HG03159 (cell line): Measurements from ENCODE around the gene VRK2.

Experiments
- ATAC-seq: cut with Tn5 transposase; IDR thresholded peaks from one replicate; pipeline ENCODE4 v1.9.1; 2021; ENCODE audit warnings: mild to moderate bottlenecking, moderate library complexity; ENCODE audit not compliant: unreplicated experiment

The VRK2 gene

DNA sequence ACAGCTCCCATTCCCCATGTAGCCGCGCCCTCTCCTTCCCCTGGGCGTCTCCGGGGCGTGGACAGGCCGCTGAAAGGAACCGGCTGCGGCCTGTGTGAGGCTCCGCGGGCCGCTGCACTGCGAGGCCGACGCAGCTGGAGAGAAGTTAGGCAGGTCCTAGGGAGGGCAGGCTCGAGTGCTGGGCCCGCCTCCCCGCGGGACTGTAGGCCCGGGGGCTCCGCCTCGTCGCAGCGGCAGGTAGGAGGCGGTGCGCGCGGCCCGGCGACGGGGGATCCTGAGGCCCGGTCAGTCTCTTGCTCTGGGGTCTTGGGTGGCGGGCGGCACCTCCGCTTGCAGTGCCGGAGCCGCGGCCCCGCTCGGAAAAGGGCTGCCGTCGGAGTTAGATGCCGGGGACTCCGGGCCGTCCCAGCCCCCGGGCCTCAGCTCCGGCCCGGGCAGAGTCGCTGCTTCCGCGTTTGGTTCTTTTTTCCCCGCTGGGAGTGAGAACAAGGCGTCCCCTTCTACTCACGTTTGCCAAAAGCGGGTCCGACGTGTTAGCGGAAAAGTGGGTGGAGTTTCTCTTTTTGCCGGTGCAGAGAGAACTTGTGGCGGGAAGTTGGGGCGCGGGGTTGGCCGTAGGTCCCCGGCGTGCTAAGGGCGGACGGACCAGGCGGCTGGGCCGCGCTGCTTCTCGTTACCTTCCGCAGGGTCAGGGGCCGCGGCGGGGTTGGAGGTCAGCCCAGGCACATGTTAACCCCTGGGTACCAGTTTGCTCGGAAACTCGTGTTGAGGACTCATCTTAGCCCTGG is at the start of gene VRK2:
Gene VRK2, plus strand, starts transcription at position 222 of the 788 bp plus-strand sequence. CDS start 2,026 bp downstream, outside the sequence.
- peak; percentile 88 for ATAC-seq

DNA sequence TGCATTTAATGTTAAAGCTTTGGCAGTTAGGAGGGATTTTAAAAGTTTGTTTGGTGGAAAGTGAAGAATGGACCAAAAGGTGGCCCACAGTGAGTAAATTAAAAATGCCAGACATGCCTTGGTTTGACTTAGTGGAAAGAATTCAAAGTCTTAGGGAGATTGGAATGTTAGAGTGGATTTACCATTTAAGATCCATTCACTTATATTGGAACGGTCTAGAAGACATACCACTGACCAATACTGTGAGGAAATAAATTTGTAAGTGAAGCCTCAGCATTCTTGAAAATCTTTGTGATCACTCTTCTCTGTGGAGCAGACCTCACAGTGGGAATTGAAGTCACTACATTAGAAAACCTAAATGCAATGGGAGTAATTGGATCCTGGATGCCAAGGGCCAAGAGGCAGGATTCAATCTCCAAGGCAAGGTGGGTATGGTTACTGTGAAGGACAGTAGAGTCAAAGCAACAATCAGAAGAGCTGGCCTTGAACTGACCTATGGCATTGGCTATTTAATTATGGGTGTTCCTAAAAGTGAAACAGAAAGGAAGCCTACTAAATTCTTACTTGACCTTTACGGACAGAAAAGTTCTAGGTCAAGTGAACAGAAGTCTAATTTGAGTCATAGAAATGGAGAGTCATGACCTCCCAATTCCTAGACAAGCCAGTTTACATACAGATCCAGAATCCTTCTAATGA is 40.2 kb upstream of the VRK2 start:
- ATAC-seq = peak; percentile 66

GRCh38 chr2:58006952-58007284 is 39.7 kb upstream of the VRK2 start:
- ATAC-seq = peak; percentile 30

GRCh38 chr2:58010599-58010998 is 36.0 kb upstream of the VRK2 start:
- ATAC-seq = no peak

GRCh38 chr2:58019229-58019628 is 27.4 kb upstream of the VRK2 start:
- peak; percentile 52 for ATAC-seq

- no peak for ATAC-seq
Measured at GRCh38 chr2:58025150-58025933, 21.3 kb upstream of the VRK2 start.

GRCh38 chr2:58027029-58027428 is 19.6 kb upstream of the VRK2 start:
- no peak for ATAC-seq

DNA sequence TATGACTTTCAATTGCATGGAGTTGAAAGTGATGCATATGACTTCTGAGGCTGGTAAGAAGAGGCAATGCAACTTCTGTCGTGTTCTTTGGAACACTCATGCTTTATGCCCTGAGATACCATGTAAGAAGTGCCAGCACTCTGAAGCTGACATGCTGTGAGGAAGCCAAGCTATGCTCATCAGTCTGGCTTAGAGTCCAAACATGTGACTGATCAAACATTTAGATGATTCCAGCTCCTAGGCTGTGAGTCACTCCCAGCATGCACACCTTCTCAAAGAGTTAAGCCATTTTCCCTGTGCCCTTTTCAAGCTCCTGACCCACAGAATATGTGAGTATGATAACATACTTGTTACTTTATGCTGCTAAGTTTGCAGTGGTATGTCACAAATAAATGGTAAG is 15.8 kb upstream of the VRK2 start:
- no peak for ATAC-seq

GRCh38 chr2:58032016-58032763 is 14.4 kb upstream of the VRK2 start:
- peak; percentile 68 for ATAC-seq

GRCh38 chr2:58032764-58033080 is 13.9 kb upstream of the VRK2 start:
- ATAC-seq = no peak

- no peak for ATAC-seq
Measured at GRCh38 chr2:58033530-58033929, 13.1 kb upstream of the VRK2 start.

DNA sequence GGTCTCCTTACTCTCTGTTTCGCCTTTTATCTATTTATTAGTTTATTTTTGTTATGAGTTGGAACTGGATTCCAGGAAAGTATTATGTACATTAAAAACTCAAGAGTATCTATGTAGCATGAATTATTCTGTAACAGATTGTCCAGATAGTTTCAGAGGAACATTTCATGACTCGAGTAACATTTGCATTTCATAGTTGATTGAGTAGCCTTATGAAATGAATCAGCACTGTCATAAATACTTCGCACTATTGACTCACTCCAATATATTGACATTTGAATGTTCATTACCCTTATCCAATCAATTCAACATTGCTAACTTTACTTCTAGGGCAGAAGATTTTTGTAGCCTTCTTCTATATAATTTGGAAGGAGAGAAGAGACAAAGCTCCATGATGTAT is 11.3 kb upstream of the VRK2 start:
- ATAC-seq = peak; percentile 68

GRCh38 chr2:58039170-58039611 is 7.4 kb upstream of the VRK2 start:
- peak; percentile 75 for ATAC-seq

GRCh38 chr2:58042486-58042970 is 4.1 kb upstream of the VRK2 start:
- no peak for ATAC-seq

DNA sequence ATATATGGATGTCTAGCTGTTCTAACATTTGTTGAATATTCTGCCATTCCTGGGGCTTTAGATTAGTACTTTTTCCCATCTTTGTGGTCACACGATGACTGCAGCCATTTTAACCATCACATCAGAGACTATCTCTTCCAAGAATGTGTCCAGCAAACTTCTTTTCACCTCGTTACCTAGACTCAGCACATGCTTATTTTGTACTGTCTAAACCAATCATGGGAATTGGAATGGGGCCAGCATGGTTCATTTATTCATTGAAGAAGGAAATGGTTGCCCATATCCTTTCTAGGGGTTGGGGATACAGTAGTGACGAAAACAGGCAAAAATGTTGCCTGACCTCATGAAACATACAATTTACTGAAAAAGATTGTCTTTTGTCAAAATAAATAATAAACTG is 2.5 kb upstream of the VRK2 start:
- no peak for ATAC-seq

DNA sequence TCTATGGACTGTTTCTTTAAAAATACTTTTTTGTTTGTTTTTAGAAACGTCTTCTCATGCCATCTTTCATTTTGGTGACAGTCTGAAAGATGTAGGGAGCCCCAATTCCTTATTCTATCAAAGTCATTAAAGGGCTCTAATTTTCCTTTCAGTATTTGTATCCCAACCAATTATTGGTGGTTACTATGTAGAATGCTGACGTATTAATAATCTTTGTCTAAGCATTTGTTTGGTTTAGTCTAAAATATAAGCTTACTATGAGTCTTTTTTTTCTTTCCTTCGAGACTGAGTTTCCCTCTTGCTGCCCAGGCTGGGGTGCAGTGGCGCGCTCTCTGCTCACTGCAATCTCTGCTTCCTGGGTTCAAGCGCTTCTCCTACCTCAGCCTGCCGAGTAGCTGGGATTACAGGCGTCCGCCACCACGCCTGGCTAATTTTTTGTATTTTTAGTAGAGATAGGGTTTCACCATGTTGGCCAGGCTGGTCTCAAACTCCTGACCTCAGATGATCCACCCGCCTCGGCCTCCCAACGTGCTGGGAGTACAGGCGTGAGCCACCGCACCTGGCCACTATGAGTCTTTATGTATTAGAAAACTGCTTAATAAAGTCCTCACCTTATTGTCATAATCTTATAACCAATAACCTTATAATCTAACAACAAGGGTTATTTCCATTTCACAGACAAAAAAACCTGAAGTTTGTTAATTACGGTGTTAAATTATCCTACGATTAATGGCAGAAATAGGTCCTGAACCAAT is 849 bp upstream of the VRK2 start:
- no peak for ATAC-seq

GRCh38 chr2:58046335-58046584 is 346 bp upstream of the VRK2 start:
- no peak for ATAC-seq

DNA sequence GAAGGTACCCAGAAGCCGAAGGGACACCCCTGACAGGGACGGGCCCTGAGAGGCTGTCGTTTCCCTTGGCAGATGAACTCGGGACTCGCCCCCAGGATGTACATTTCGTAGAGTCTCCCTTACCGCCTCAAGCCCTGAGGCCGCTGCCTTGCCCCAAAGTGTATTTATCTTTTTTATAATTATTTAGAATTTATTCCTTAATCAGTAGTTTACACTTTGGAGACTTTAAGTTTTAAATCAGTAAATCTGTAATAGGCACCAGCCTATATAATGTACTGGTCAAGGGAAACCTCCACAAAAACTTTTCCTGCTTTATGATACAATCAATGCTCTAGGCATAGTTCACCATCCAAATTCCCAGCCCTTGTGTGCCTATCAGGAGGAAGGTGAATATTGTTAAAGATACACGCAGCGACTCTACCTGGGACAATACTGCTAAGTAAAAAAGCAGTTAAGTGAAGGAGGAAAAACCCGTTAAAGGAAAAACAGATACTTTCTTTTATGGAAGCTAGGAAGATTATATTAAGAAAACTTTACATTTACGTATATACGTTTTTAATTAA is 848 bp downstream of the VRK2 start:
- ATAC-seq = peak; percentile 43

GRCh38 chr2:58047961-58048360 is 1.4 kb downstream of the VRK2 start:
- ATAC-seq = no peak

DNA sequence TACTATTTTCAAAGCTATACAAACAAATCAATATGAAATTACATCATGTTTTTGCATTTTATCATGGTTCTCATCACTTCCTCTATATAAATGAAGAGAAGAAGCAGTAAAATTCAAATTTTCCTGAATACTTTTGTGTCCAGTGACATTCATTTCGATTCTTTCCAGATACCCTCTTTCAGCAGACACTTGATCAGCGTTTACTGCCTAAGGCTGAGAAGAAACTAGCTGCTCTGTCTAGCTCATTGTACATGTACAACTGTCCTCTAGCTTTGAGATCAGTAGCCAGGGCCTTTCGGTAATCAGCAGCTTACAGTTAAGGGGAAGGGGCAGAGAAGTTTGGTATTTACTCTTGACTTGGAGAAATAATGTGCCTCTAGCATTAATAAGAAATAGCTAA is 4.8 kb downstream of the VRK2 start:
- ATAC-seq = no peak
